SK-N-MC (cell line): Measurements from ENCODE around the gene TBX2.

Experiments
- DNase-seq: peaks from one replicate; pipeline ENCODE4 v3.0.0-alpha.2; 2011; ENCODE audit warnings: low read depth, low spot score
- H3K27ac ChIP-seq: fragments of 200-600 bp; sonication (generic); 2 replicates; pipeline ENCODE4 v1.5.1; 2016; ENCODE audit warnings: mixed run types
- H3K36me3 ChIP-seq: fragments of 200-600 bp; sonication (generic); 2 replicates; pipeline ENCODE4 v1.6.1; 2017; ENCODE audit warnings: antibody characterized with exemption, low read length, mixed read lengths; ENCODE audit not compliant: insufficient read depth
- H3K4me3 ChIP-seq: fragments of 200-600 bp; sonication (generic); 2 replicates; pipeline ENCODE4 v1.5.1; 2016
- H3K9ac ChIP-seq: fragments of 200-600 bp; sonication (generic); 2 replicates; pipeline ENCODE4 v1.8.0; 2017; ENCODE audit warnings: mixed run types, mixed read lengths; ENCODE audit not compliant: insufficient read length
- H3K9me3 ChIP-seq: fragments of 200-600 bp; sonication (generic); 2 replicates; pipeline ENCODE4 v1.6.1; 2017; ENCODE audit warnings: low read depth, mild to moderate bottlenecking, antibody characterized with exemption, low read length, moderate library complexity, mixed read lengths
- EZH2 ChIP-seq: fragments of 200-600 bp; sonication (generic); IDR thresholded peaks from one replicate; pipeline ENCODE4 v1.6.1; 2017; ENCODE audit warnings: antibody characterized with exemption
- FOXP2 ChIP-seq: optimal IDR thresholded peaks from 2 replicates; pipeline ENCODE3; 2011; ENCODE audit warnings: mild to moderate bottlenecking, moderate library complexity; ENCODE audit not compliant: insufficient read depth; ENCODE audit errors: extremely low read length, control extremely low read depth
- POLR2AphosphoS5 ChIP-seq: IDR thresholded peaks from 2 replicates; pipeline ENCODE4 v1.6.1; 2012; ENCODE audit warnings: mild to moderate bottlenecking, low read depth, low read length, borderline replicate concordance

Gene TBX2

DNA sequence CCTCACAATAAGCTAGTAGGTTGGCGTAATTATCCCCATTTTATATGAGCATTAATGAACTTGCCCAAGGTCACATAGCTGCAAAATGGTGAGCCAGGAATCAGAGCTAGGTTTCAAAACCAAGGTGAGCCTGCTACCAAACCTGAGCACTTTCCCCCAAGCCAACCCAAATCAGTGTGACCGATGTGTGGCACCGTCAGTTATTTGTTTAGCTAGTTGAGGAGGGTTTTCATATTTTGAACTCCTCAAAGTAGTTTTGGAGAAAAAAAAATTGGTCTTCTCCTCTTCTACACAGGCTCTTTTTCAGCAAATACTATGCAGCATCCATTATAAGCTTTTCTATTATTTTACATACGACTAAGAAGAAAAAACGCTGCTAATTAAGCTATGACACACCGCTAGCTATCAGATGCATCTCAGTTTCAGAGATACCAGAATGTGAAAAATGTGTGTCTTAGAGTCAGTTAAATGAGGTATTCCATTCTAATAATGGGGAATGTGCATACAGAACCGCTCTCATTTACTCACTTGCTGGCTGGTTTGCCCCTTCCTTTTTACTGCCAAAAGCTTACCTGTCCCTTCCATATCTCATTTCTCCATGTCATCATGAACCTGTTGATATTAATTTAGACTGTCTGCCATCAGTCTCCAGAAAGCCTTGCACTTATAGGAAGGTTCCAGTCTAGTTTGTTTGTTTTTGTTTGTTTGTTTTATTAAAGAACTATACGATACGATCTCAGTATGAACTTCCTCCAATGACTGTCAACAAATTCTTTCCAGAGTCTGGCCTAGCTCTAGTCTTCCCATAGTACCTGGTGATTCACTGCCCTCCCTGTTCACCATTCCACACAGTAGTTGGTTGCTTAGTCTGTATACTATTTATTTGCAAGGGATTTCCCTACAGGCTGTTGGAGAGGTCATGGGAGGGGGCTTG lies 50.3 kb downstream of the TBX2 start:
- no peaks in the 10 kb centered on the region for H3K36me3 ChIP-seq
- no peak overlapping the region for H3K4me3 ChIP-seq
- H3K27ac ChIP-seq, result no peak overlapping the region
- no peak for TF ChIP-seq POLR2AphosphoS5
- TF ChIP-seq EZH2, result no peak
- TF ChIP-seq FOXP2, result no peak
- no peak for DNase-seq
- H3K9me3 ChIP-seq, result no peaks in the 10 kb centered on the region
- no peak overlapping the region for H3K9ac ChIP-seq

DNA sequence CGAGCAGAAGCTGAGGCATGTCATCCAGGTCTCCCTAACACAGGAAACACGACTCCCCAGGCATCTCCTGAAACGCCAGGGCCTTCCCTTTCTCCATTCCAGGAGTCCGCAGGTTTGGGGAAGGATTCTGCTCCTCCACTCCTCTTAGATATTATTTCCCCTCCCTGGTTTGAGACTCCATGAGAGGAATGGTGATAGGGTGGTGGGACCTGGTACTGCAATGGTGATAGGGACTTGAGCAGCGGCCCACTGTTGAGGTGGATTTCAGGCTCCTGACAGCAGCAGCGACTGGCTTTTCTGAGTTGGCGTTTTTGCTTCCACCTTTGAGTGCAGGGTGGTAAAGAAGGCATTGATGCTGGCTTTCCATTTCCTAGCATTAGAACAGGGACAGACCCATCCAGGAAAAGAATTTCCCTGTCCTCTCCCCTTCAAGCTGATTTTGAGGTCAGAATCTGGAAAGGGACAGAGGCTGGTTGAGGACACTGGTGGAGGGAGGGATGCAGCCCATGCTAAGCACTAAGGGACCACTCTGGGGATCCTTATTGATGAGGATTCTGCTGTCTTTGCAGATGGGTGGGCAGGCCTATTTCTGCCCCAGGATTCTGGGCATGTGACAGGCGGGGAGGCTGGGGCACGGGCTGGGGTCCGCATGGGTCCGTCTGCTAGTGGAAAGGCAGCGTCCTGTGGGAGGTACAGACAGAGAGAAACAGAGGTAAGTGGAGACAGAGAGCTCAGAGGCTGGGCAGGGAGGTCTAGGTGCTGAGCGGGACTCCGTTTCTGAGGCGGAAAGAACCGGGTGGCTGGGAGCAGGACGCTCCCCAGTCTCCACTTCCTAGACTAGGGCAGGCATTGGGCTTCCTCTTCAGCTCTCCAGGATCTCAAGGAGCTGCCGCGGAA lies 51.2 kb downstream of the TBX2 start:
- H3K4me3 ChIP-seq, result no peak overlapping the region
- no peak for TF ChIP-seq EZH2
- TF ChIP-seq POLR2AphosphoS5, result no peak
- TF ChIP-seq FOXP2, result no peak
- no peaks in the 10 kb centered on the region for H3K9me3 ChIP-seq
- no peaks in the 10 kb centered on the region for H3K36me3 ChIP-seq
- no peak overlapping the region for H3K27ac ChIP-seq
- no peak for DNase-seq
- H3K9ac ChIP-seq, result no peak overlapping the region

DNA sequence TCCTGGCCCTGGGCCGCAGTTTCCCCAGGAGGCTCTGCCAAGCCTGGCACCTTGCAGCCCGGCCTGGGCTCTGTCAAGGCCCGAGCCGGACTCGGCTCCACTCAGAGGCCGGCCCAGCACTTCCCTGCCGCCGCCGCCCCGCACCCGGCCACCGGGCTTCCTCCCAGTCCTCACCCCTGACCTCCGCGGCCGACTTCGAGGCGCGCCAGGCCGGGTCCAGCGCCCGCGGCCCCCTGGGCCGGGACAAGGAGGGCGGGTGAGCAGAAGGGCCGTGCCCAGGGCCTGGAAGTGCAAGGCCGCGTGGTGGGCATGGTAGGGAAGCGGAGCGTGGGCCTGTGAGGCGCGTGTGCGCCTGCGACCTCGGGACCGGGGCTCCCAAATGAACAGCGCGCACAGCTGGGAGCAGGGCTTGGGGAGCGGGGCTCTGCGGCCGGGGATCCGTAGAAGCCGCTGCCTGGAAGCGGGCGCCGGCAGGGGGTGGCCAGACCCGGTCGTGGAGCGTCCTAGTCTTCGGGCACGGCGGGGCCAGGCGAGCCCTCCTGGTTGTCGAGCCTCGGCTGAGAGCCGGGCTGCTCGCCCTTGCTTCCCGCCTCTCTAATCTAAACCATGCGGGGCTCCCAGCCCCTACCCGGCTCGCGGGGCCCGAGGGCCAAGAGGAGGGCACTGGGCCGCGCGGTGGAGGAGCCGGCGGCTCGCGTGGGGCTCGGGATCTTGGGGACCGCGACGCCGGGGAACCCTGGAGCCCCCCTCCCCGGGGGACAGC lies 52.1 kb downstream of the TBX2 start:
- DNase-seq, result no peak
- Histone ChIP-seq H3K27ac (no peak overlapping the region), H3K9me3 (no peaks in the 10 kb centered on the region), H3K9ac (no peak overlapping the region), H3K36me3 (no peaks in the 10 kb centered on the region), H3K4me3 (no peak overlapping the region)
- TF ChIP-seq FOXP2, result no peak
- TF ChIP-seq POLR2AphosphoS5, result no peak
- no peak for TF ChIP-seq EZH2

DNA sequence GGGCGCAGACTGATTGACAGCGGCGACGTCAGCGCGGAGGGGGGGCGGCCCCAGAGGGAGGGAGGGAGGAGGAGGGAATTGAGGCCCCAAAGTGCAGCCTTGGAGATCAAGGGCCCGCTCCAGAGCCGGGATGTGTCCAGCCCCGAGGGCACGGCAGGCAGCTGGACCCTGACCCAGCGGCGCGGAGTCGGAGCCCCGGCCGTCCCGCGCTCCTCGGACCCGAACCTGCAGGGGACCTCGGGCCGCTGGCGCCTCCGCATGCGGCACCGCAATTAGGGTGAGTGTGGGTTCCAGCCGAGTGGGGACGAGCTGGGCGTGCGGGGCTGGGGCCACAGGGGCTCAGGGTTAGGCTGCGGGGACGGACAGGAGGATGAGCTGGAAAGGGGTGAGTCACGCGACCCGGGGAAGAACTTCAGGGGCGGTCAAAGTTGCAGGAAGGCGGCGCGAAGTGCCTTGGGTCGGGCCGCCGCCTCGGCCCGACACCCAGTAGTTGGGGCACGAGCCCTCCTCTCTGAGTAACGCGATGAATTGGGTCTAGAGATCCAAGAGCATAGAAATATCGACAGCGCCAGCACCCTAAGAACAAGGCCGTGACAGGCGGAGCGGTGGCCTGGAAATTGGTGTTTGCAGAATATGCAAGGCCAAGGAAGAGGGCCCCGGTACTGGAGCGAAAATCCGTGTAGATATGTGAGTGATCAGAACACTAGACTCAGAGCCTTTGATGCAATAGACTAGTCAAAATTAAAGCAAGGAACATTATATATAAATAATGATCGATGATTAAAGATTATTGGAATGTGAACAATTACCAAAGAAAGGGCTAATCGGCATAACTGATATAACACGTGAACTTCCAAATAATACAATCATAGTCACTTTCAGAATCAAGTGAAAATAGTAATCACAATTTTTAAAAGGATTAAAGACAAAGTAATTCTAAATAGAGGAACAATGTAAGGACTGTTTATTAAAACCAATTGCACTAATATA lies 53.0 kb downstream of the TBX2 start, which contains the start of gene TBX4:
TSS of gene TBX4 (plus strand) at position 122 of the 990 bp plus-strand sequence. CDS start 4,069 bp downstream, outside the sequence.
- Histone ChIP-seq H3K36me3 (no peaks in the 10 kb centered on the region), H3K9ac (no peak within 1 kb of the TSS), H3K4me3 (no peak within 1 kb of the TSS), H3K27ac (no peak within 1 kb of the TSS), H3K9me3 (no peaks in the 10 kb centered on the region)
- DNase-seq, result no peak
- TF ChIP-seq POLR2AphosphoS5, result no peak
- TF ChIP-seq FOXP2, result no peak
- no peak for TF ChIP-seq EZH2

DNA sequence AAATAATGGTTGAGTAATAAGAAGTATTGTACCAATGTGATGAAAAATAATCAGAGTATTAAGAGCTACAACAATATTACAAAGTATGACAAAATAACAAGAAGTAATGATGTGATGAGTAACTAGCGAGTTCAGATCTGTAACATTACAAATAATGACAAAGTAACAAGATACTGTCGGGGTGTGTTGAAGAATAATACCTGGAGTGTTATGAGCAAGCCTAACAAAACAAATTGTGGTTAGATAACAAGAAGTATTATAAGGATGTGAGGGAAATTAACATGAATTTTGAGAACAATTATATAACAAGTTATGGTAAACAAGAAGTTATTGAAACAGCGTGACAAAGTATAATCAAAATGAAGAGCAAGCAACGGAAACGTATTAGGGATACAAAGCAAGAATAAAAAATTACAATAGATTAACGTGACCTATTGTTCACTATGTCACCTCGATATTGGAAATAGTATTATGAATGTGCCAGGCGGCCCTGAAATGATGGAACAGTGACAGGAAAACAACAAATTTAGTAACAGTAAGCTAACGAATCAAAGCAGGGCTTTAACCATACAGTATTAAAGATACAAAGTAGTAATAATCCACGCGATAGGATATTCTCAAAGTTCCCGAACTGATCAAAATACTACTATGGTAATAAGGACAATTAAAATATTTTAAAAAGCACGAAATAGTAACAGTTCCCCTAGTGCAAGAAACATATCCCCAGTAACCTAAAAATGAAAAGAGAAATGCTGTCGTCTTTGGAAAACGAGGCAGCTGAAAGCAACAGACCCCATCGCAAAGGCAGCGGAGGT lies 54.1 kb downstream of the TBX2 start:
- no peaks in the 10 kb centered on the region for H3K36me3 ChIP-seq
- no peak overlapping the region for H3K9ac ChIP-seq
- no peak overlapping the region for H3K4me3 ChIP-seq
- H3K27ac ChIP-seq, result no peak overlapping the region
- TF ChIP-seq EZH2 (no peak), POLR2AphosphoS5 (no peak), FOXP2 (no peak)
- H3K9me3 ChIP-seq, result no peaks in the 10 kb centered on the region
- DNase-seq, result no peak

DNA sequence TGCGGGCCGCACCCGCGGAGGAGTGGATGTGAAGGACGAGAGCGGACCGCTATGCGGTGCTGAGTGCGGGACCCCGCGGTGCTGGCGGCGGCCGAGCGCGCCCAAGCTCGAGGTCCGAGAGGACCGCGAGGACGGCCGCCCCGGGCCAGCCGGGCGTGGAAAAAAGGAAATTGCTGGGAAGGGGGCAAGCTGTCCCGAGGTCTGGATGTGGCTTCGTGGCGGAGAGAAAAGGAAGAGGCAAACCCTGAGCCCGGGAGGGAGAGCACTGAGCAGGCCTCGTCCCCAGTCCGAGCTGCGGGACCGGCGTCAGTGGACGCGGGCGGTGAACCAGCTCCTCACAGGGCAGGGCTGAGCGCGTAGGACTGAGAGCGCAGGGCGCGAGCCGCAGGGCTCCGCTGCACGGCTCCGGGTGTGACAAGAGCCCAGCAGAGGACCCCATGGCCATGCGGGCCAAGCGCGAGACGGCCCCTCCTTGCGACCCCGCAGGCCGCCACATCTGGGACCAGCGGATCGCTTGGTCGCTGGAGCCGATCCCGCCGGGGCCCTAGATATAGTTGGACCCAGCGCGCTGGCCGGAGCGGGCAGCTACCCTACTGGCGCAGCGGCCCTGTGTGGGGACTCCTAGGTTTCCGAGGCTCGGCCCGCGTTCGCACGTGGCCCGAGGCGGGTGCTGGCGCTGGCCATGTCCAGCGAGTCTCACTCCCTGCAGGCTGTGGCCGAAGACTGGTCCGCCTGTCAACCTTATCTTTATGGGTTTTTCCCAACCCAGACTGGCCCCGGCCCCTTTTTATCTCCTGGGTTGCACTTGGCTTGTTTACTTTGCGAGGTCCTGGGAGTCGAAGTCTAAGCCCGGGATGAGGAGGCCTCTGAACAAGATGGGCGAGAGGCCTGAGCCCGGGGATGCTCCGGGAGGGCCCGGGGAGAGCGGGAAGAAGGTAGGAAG lies 55.0 kb downstream of the TBX2 start:
- Histone ChIP-seq H3K27ac (no peak overlapping the region), H3K36me3 (no peaks in the 10 kb centered on the region), H3K9me3 (no peaks in the 10 kb centered on the region), H3K9ac (no peak overlapping the region), H3K4me3 (no peak overlapping the region)
- TF ChIP-seq POLR2AphosphoS5 (no peak), FOXP2 (no peak), EZH2 (no peak)
- no peak for DNase-seq
